22Rv1 (cell line): Measurements from ENCODE around the gene GATAD2A.

ENCODE experiments used
- H3K27ac ChIP-seq: fragments of 450-650 bp; 2 replicates; pipeline ENCODE4 v1.5.1; 2017
- ZFX ChIP-seq: fragments of 450-650 bp; IDR thresholded peaks from 2 replicates; pipeline ENCODE4 v1.6.1; 2017; ENCODE audit warnings: antibody characterized with exemption, borderline replicate concordance
- TF ChIP-seq, protein P1 (sequence below): fragments of 450-650 bp; IDR thresholded peaks from 2 replicates; pipeline ENCODE4 v1.5.1; 2017; ENCODE audit warnings: mild to moderate bottlenecking

Gene GATAD2A

DNA sequence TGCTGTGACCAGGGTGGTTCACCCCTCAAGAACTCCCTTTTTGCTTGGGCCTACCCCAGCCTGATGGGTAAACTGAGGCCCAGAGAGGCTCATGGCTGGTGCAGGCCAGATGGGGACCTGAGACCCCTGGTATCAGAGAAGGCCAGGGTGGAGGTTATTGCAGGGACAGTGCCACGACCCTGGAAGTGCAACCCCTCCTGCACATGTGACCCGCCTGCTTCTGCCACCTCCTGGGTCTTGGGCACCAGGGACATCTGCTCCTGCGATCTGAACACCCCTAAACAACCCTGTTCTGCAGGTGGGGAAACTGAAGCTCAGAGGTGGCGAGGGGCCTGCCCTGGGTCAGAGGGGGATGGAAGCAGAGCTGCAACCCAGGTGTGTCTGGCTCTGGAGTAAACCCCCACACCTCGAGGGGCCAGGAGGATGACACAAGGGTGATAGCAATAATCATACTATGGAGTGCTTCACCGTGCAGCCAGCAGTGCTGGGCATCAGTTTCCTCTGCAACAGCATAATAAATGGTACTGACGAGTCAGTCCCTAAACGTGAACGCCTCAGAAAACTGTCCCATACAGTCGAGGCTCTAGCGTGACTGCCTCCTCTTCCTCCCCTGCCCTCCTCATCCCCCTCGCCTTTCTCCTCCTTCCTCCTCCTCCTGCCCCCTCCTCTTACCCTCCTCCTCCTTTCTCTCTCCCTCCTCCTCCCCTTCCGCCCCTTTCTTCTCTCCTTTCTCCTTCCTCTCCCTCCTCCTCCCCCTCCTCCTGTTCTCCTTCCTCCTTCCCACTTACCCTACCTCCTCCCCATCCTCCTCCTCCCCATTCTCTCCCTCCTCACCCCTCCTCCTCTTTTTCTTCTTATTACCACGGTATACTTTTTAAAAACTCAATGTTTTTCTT is 127.6 kb downstream of the GATAD2A start:
- H3K27ac ChIP-seq = 0 out of 2 replicates have a peak overlapping the region, but pooled peaks have one; percentile 29
- TF ChIP-seq, protein P1, sequence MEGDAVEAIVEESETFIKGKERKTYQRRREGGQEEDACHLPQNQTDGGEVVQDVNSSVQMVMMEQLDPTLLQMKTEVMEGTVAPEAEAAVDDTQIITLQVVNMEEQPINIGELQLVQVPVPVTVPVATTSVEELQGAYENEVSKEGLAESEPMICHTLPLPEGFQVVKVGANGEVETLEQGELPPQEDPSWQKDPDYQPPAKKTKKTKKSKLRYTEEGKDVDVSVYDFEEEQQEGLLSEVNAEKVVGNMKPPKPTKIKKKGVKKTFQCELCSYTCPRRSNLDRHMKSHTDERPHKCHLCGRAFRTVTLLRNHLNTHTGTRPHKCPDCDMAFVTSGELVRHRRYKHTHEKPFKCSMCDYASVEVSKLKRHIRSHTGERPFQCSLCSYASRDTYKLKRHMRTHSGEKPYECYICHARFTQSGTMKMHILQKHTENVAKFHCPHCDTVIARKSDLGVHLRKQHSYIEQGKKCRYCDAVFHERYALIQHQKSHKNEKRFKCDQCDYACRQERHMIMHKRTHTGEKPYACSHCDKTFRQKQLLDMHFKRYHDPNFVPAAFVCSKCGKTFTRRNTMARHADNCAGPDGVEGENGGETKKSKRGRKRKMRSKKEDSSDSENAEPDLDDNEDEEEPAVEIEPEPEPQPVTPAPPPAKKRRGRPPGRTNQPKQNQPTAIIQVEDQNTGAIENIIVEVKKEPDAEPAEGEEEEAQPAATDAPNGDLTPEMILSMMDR = no peak
- no peak for TF ChIP-seq ZFX

DNA sequence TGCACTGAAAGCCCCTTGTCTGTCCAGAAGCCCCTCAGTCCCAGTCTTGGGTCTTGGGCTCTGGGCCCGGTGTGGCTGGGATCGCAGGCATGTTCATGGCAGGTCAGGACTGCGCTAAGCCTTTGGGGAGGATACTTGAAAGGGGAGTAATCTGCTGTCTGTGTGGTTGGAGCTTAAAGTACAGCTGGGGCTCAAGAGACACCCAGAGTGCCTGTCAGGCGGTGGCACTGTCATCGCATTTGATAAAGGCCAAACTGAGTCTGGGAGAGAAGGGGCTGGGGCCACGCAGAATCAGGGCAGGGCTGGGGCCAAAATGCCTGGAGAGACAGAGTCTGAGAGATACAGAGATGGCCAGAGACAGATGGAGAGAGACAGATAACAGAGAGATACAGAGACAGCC is 128.4 kb downstream of the GATAD2A start:
- TF ChIP-seq ZFX = no peak
- TF ChIP-seq, protein P1 = no peak
- 0 out of 2 replicates have a peak overlapping the region, but pooled peaks have one; percentile 29 for H3K27ac ChIP-seq

DNA sequence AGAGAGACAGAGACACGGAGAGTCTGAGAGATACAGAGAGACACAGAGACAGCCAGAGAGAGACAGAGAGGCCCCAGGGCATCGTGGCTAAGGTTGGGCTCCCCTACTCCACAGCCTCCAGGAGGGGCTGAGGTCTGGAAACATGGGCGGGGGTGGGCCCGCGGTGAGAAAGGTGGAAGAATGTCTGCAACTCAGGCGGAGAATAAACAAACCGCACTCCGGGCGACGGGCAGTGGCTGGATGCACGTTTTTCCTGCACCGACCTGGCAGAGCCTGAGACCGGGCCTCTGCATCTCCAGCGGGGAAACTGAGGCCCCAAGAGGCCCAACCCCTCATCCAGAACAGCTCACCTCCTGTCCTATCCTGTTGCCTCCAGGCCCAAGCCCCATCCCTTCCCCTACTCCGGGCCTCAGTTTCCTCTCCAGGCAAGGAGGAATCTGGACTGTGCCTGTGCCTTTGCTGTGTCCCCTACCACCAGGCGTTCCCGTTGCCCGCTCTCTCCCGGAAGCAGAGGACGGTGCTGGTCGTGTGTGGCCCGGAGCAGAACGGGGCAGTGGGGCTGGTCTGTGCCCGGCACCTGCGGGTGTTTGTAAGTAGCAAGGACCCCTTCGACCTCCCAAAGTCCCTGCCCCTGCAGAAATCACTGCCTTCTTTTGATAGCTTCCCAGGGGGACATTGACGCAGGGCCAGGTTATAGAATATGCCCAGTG is 129.2 kb downstream of the GATAD2A start:
- TF ChIP-seq, protein P1 = no peak
- no peak for TF ChIP-seq ZFX
- H3K27ac ChIP-seq = no peak overlapping the region

DNA sequence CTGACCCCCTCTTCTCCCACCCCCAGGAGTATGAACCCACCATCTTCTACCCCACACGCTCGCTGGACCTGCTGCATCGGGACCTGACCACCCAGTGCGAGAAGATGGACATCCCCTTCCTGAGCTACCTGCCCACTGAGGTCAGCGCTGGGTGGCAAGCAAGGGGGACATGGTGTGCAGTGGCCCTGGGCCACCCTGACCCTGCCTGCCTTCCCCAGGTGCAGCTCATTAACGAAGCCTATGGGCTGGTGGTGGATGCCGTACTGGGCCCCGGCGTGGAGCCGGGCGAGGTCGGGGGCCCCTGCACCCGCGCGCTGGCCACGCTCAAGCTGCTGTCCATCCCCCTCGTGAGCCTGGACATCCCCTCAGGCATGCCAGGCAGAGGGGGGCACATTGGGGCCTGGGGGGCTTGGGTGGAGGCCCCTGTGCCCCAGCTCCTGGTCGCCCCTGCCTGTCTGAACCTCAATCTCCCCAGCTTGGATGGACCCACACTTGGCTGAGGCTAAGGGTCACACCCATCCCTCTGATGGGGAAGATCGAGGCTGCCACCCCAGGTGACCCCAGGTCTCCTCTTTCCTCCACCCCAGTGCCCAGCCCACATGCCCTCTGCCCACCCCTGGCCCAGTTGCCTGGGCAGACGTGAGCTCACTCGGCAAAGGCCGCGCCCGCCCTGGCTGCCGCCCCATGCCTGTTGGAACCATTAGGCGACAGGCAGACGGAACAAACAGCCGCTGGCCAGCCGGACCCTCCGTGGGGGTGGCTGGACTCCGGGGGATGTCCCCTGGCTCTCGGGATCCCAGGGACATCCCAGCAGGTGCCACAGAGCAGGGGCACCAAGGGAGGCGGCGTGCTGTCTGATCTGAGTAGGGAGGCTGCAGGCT is 130.1 kb downstream of the GATAD2A start:
- H3K27ac ChIP-seq = no peak overlapping the region
- no peak for TF ChIP-seq ZFX
- TF ChIP-seq, protein P1 = no peak

DNA sequence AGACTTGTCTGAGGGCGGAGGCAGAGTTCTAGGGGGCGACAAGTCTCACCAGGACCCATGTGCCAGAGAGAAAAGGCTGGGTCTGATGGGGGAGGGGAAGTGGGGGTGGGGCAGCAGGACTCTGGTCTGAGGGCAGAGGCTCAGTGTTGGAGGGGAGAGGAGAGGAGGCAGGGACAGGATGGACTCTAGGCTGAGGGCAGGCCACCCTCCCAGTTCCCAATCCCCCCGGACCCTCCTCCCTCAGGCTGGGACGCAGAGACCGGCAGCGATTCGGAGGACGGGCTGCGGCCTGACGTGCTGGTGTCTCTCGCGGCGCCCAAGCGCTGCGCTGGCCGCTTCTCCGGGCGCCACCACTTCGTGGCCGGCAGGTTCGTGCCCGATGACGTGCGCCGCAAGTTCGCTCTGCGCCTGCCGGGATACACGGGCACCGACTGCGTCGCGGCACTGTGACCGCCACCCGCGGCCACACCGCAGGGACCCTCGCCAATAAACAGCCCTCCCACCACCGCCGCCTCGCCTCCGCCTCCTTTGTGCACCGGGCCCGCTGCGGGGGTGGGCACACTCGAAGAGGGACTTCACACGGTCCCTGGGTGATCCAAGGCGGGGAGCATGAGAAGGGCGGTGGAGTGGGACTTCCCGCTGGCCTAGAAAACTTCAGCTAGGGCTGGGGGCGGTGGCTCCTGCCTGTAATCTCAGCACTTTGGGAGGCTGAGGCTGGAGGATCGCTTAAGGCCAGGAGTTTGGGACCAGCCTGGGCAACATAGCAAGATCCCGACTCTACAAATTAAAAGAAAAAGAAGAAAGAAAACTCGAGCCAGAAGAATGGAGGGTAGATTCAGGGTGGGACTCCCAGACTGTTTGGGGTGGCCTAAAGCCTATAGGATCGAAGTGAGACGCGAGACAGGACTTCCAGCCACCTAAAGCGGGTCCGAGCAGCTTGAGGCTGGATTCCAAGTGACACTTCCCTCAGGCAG is 131.9 kb downstream of the GATAD2A start:
- TF ChIP-seq, protein P1 = no peak
- TF ChIP-seq ZFX = no peak
- peak overlapping the region; percentile 47 for H3K27ac ChIP-seq
